SK-N-SH treated with all-trans-retinoic acid at 6 μM for 48 hours (cell line): ENCODE measurements around the gene HRG.

ENCODE experiments used
- ATAC-seq: fragments of 200-7000 bp; cut with Tn5 transposase; 3 replicates; pipeline ENCODE4 v1.9.1; 2020; ENCODE audit warnings: mild to moderate bottlenecking, moderate library complexity
- BACH2 ChIP-seq: fragments of 250-450 bp; sonication (Bioruptor Pico); IDR thresholded peaks from 2 replicates; pipeline ENCODE4 v1.9.0; 2021; ENCODE audit warnings: mild to moderate bottlenecking, borderline replicate concordance
- CREB5 ChIP-seq: fragments of 250-450 bp; sonication (Bioruptor Pico); IDR thresholded peaks from 2 replicates; pipeline ENCODE4 v1.5.1; 2020; ENCODE audit warnings: low read depth, mild to moderate bottlenecking, moderate library complexity
- CSDC2 ChIP-seq: fragments of 250-450 bp; sonication (Bioruptor Pico); IDR thresholded peaks from 2 replicates; pipeline ENCODE4 v1.5.0; 2020; ENCODE audit warnings: mild to moderate bottlenecking, moderate library complexity
- CSRNP3 ChIP-seq: fragments of 250-450 bp; sonication (Bioruptor Pico); IDR thresholded peaks from 2 replicates; pipeline ENCODE4 v1.5.1; 2021; ENCODE audit warnings: mild to moderate bottlenecking, moderate library complexity
- ESRRG ChIP-seq: fragments of 250-450 bp; sonication (Bioruptor Pico); IDR thresholded peaks from 2 replicates; pipeline ENCODE4 v1.6.1; 2021; ENCODE audit warnings: mild to moderate bottlenecking
- GLIS3 ChIP-seq: fragments of 250-450 bp; sonication (Bioruptor Pico); IDR thresholded peaks from 2 replicates; pipeline ENCODE4 v1.5.0; 2020; ENCODE audit warnings: mild to moderate bottlenecking, moderate library complexity
- ISL1 ChIP-seq: fragments of 250-450 bp; sonication (Bioruptor Pico); IDR thresholded peaks from 2 replicates; pipeline ENCODE4 v2.1.2; 2022; ENCODE audit warnings: mild to moderate bottlenecking, moderate library complexity
- OSR1 ChIP-seq: fragments of 250-450 bp; sonication (Bioruptor Pico); IDR thresholded peaks from 2 replicates; pipeline ENCODE4 v1.8.0; 2022; ENCODE audit warnings: moderate library complexity, mild to moderate bottlenecking, inconsistent platforms
- PATZ1 ChIP-seq: fragments of 250-450 bp; sonication (Bioruptor Pico); IDR thresholded peaks from 2 replicates; pipeline ENCODE4 v1.8.0; 2020; ENCODE audit warnings: mild to moderate bottlenecking, moderate library complexity, borderline replicate concordance
- POU6F1 ChIP-seq: fragments of 250-450 bp; sonication (Bioruptor Pico); IDR thresholded peaks from 2 replicates; pipeline ENCODE4 v1.8.0; 2021; ENCODE audit warnings: low read depth, mild to moderate bottlenecking, moderate library complexity, borderline replicate concordance
- PPARA ChIP-seq: fragments of 250-450 bp; sonication (Bioruptor Pico); IDR thresholded peaks from 2 replicates; pipeline ENCODE4 v1.5.0; 2020; ENCODE audit warnings: mild to moderate bottlenecking, borderline replicate concordance
- RARB ChIP-seq: fragments of 250-450 bp; sonication (Bioruptor Pico); IDR thresholded peaks from 2 replicates; pipeline ENCODE4 v1.8.0; 2021; ENCODE audit warnings: mild to moderate bottlenecking, moderate library complexity
- SNAI2 ChIP-seq: fragments of 250-450 bp; sonication (Bioruptor Pico); IDR thresholded peaks from 2 replicates; pipeline ENCODE4 v1.5.0; 2020; ENCODE audit warnings: mild to moderate bottlenecking, moderate library complexity
- TCF4 ChIP-seq: fragments of 250-450 bp; sonication (Bioruptor Pico); IDR thresholded peaks from 2 replicates; pipeline ENCODE4 v1.8.0; 2021; ENCODE audit warnings: mild to moderate bottlenecking, moderate library complexity, borderline replicate concordance
- TOX ChIP-seq: fragments of 250-450 bp; sonication (Bioruptor Pico); IDR thresholded peaks from 2 replicates; pipeline ENCODE4 v1.8.0; 2021; ENCODE audit warnings: mild to moderate bottlenecking, moderate library complexity, borderline replicate concordance
- TSHZ2 ChIP-seq: fragments of 250-450 bp; sonication (Bioruptor Pico); IDR thresholded peaks from 2 replicates; pipeline ENCODE4 v1.5.0; 2020; ENCODE audit warnings: mild to moderate bottlenecking, moderate library complexity
- ZFP3 ChIP-seq: fragments of 250-450 bp; sonication (Bioruptor Pico); IDR thresholded peaks from 2 replicates; pipeline ENCODE4 v1.5.0; 2020; ENCODE audit warnings: mild to moderate bottlenecking, moderate library complexity
- ZFP30 ChIP-seq: fragments of 450-650 bp; formaldehyde crosslinking; IDR thresholded peaks from 2 replicates; pipeline ENCODE4 v1.5.0; 2022; ENCODE audit warnings: mild to moderate bottlenecking, moderate library complexity
- ZNF565 ChIP-seq: fragments of 450-650 bp; formaldehyde crosslinking; conservative IDR thresholded peaks from 2 replicates; pipeline ENCODE4 v1.5.0; 2020; ENCODE audit warnings: low read depth, mild to moderate bottlenecking, moderate library complexity
- ZNF70 ChIP-seq: fragments of 450-650 bp; formaldehyde crosslinking; IDR thresholded peaks from 2 replicates; pipeline ENCODE4 v1.5.0; 2020; ENCODE audit warnings: mild to moderate bottlenecking, moderate library complexity
- ZNF8 ChIP-seq: fragments of 450-650 bp; formaldehyde crosslinking; IDR thresholded peaks from 2 replicates; pipeline ENCODE4 v1.5.0; 2020; ENCODE audit warnings: mild to moderate bottlenecking, moderate library complexity

HRG gene

GRCh38 chr3:186665625-186666188 lies at the start of gene HRG:
TSS of gene HRG (plus strand) at chr3:186666014. CDS start at chr3:186666032, 18 bp downstream.
- TF ChIP-seq ZFP30 (no peak), BACH2 (no peak), ZFP3 (CRISPR knock-in tag) (no peak), CSRNP3 (CRISPR knock-in tag) (no peak), PPARA (no peak), ESRRG (CRISPR knock-in tag) (no peak)

GRCh38 chr3:186616299-186616617 lies 49.6 kb upstream of the HRG start:
- TF ChIP-seq ZFP3 (CRISPR knock-in tag), result no peak
- no peak for TF ChIP-seq ZNF565 (CRISPR knock-in tag)
- TF ChIP-seq RARB (CRISPR knock-in tag), result no peak
- TF ChIP-seq PPARA, result no peak
- no peak for TF ChIP-seq TOX (CRISPR knock-in tag)
- no peak for TF ChIP-seq PATZ1
- no peak for TF ChIP-seq TCF4 (CRISPR knock-in tag)
- no peak for TF ChIP-seq CSRNP3 (CRISPR knock-in tag)
- TF ChIP-seq ZNF8, result no peak
- TF ChIP-seq SNAI2 (CRISPR knock-in tag), result no peak
- TF ChIP-seq, all 23 proteins: peak for 0
- no peak for ATAC-seq

More at GRCh38 chr3:186665625-186666188, at the start of gene HRG:
- ATAC-seq, result no peak

- peak; percentile 97 for ATAC-seq
- TF ChIP-seq TSHZ2 (CRISPR knock-in tag) (no peak), ISL1 (CRISPR knock-in tag) (no peak), CSDC2 (CRISPR knock-in tag) (no peak), CREB5 (CRISPR knock-in tag) (no peak), GLIS3 (CRISPR knock-in tag) (no peak), BACH2 (no peak), ZNF70 (CRISPR knock-in tag) (no peak), PPARA (no peak), ZNF8 (no peak), ZFP30 (no peak), POU6F1 (CRISPR knock-in tag) (no peak), SNAI2 (CRISPR knock-in tag) (no peak), ESRRG (CRISPR knock-in tag) (no peak), CSRNP3 (CRISPR knock-in tag) (no peak), ZNF565 (CRISPR knock-in tag) (no peak), PATZ1 (no peak), OSR1 (no peak), TOX (CRISPR knock-in tag) (no peak)
These were observed 48.5 kb upstream of the HRG start for GRCh38 chr3:186617036-186617946.
